NCI-H2196 (cell line): ENCODE results near the gene CFAP73.
"Not testable (repeated sequence)": the region's sequence is repeated elsewhere in the genome, so short reads cannot be mapped to it uniquely, and the experiment has no call there.

Source experiments
- DNase-seq: peaks from one replicate; lab custom pipeline; 2025; ENCODE audit not compliant: unreplicated experiment; lab: John Stamatoyannopoulos, UW

Gene CFAP73

GRCh38 chr12:113141716-113142115 is 7.8 kb upstream of the CFAP73 start:
- DNase-seq = not testable (repeated sequence)

GRCh38 chr12:113142173-113142885 is 7.2 kb upstream of the CFAP73 start:
- DNase-seq = peak; percentile 63

- DNase-seq = no peak
Measured at GRCh38 chr12:113142886-113143332, 6.6 kb upstream of the CFAP73 start.

- DNase-seq = no peak
Measured at GRCh38 chr12:113143959-113144358, 5.6 kb upstream of the CFAP73 start.

GRCh38 chr12:113144806-113145205 is 4.7 kb upstream of the CFAP73 start:
- DNase-seq = no peak

- DNase-seq = no peak
Measured at GRCh38 chr12:113145720-113146551, 3.6 kb upstream of the CFAP73 start.

- DNase-seq = no peak
Measured at GRCh38 chr12:113146999-113147398, 2.5 kb upstream of the CFAP73 start.

- no peak for DNase-seq
Measured at GRCh38 chr12:113151655-113152054, 2.1 kb downstream of the CFAP73 start.

GRCh38 chr12:113152196-113152834 is 2.8 kb downstream of the CFAP73 start:
- DNase-seq = no peak

GRCh38 chr12:113152835-113153814 is 3.6 kb downstream of the CFAP73 start:
- DNase-seq = peak; percentile 86

GRCh38 chr12:113154351-113154973 is 4.9 kb downstream of the CFAP73 start:
- no peak for DNase-seq

- no peak for DNase-seq
Measured at GRCh38 chr12:113155060-113155459, 5.5 kb downstream of the CFAP73 start.

- DNase-seq = no peak
Measured at GRCh38 chr12:113155646-113156045, 6.1 kb downstream of the CFAP73 start.

- DNase-seq = no peak
Measured at GRCh38 chr12:113157218-113157859, 7.8 kb downstream of the CFAP73 start.

- no peak for DNase-seq
Measured at GRCh38 chr12:113158439-113159203, 9.1 kb downstream of the CFAP73 start.

GRCh38 chr12:113159937-113160336 is 10.4 kb downstream of the CFAP73 start:
- no peak for DNase-seq

GRCh38 chr12:113161415-113162016 is 12.0 kb downstream of the CFAP73 start:
- peak; percentile 89 for DNase-seq
